GM12892 (cell line): ENCODE measurements around the gene PALM2AKAP2.

Experiments
- POLR2A ChIP-seq: IDR thresholded peaks from 2 replicates; pipeline ENCODE4 v1.6.1; 2011; ENCODE audit warnings: low read depth, low read length, control low read depth
- POLR2AphosphoS5 ChIP-seq: IDR thresholded peaks from 2 replicates; pipeline ENCODE4 v1.6.1; 2011; ENCODE audit warnings: low read depth, low read length, control low read depth
- TAF1 ChIP-seq: IDR thresholded peaks from 2 replicates; pipeline ENCODE4 v1.6.1; 2011; ENCODE audit warnings: low read depth, mild to moderate bottlenecking, control low read depth, low read length, borderline replicate concordance

GRCh38 chr9:109733690-109734089 is 46.3 kb upstream of the PALM2AKAP2 start:
- TF ChIP-seq POLR2A (no peak), POLR2AphosphoS5 (no peak), TAF1 (no peak)
